Astrocyte (in vitro differentiated cells and primary cell): ENCODE results near the gene LRCOL1.

Source experiments
- CTCF ChIP-seq: IDR thresholded peaks from 2 replicates; pipeline ENCODE4 v1.5.1; 2011; ENCODE audit warnings: low read depth, mild to moderate bottlenecking, inconsistent platforms, low read length, moderate library complexity; ENCODE audit not compliant: insufficient read depth
- EZH2 ChIP-seq: IDR thresholded peaks from 2 replicates; pipeline ENCODE4 v1.6.1; 2012; ENCODE audit warnings: mild to moderate bottlenecking, low read length, inconsistent platforms; ENCODE audit not compliant: insufficient read depth

GRCh38 chr12:132633901-132634300 lies 23.5 kb upstream of the LRCOL1 start:
- TF ChIP-seq CTCF = no peak
- TF ChIP-seq EZH2 = no peak
